Activated CD4-positive, alpha-beta T cell treated with anti-CD3 and anti-CD28 coated beads, Interleukin-2, amount 10 ng/mL, durations not matched to agents 7 days and 5 days (primary cell): Measurements from ENCODE around the gene SLC6A4. TPM values are rescaled to one million over a fixed set of nuclear protein-coding genes. Genes with fewer than 3 reads are reported as not detected.
"Not testable (repeated sequence)": the region's sequence is repeated elsewhere in the genome, so short reads cannot be mapped to it uniquely, and the experiment has no call there.

Source experiments
- CTCF ChIA-PET: fragments of 350-600 bp; sonication (Branson Sonifier 250); formaldehyde crosslinking; loops from one replicate; lab custom pipeline; 2021; ENCODE audit warnings: antibody characterized with exemption; lab: Charles Lee
- POLR2A ChIA-PET: fragments of 350-600 bp; sonication (Branson Sonifier 250); formaldehyde crosslinking; loops from one replicate; lab custom pipeline; 2021; ENCODE audit warnings: antibody characterized with exemption; lab: Charles Lee
- DNase-seq: peaks from one replicate; pipeline ENCODE4 v3.0.0-alpha.2; 2020
- H3K27ac Mint-ChIP-seq: one replicate; pipeline ENCODE4 v1.8.0; 2021; ENCODE audit warnings: mild to moderate bottlenecking, moderate library complexity, mixed read lengths
- H3K27me3 Mint-ChIP-seq: one replicate; pipeline ENCODE4 v1.8.0; 2021; ENCODE audit warnings: mixed read lengths
- H3K36me3 Mint-ChIP-seq: one replicate; pipeline ENCODE4 v1.8.0; 2021; ENCODE audit warnings: low read depth, mixed read lengths
- H3K4me1 Mint-ChIP-seq: one replicate; pipeline ENCODE4 v1.8.0; 2021; ENCODE audit warnings: mixed read lengths
- H3K4me3 Mint-ChIP-seq: one replicate; pipeline ENCODE4 v1.8.0; 2021; ENCODE audit warnings: mild to moderate bottlenecking, moderate library complexity, mixed read lengths
- H3K9me3 Mint-ChIP-seq: one replicate; pipeline ENCODE4 v1.8.0; 2021; ENCODE audit warnings: mixed read lengths
- total RNA-seq, 2 experiments: library from RNA; stranded (reverse); gene quantifications; one replicate each; pipeline ENCODE4 v1.2.3, GENCODE V29; 2021

Gene SLC6A4
- total RNA-seq, 2 experiments from 2014 or later = 0.12 TPM; not detected in 1

DNA sequence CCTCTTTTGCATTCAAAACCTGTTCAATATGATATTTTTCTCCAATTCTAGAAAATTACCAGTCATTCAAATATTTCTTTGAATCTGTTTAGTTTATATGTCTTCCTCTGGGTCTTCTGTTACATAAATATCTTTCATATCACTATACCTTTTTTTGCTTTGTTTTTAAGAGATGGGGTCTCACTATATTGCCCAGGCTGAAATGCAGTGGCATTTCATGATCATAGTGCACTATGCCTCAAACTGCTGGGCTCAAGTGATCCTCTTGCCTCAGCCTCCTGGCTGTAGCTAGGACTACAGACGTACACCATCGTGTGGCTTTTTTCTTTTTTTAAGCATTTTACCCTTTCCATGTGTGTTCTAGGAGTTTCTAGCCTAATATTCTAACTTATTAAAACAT lies 80.1 kb downstream of the SLC6A4 start:
- no peak for DNase-seq
- peaks cover 41% of the 10 kb centered on the region for H3K36me3 Mint-ChIP-seq
- no peaks in the 10 kb centered on the region for H3K27me3 Mint-ChIP-seq
- no peak overlapping the region for H3K4me3 Mint-ChIP-seq
- no peak overlapping the region for H3K27ac Mint-ChIP-seq
- ChIA-PET CTCF (no interaction called here), POLR2A (no interaction called here)
- H3K4me1 Mint-ChIP-seq = peaks cover 14% of the 10 kb centered on the region
- peaks cover 18% of the 10 kb centered on the region for H3K9me3 Mint-ChIP-seq

DNA sequence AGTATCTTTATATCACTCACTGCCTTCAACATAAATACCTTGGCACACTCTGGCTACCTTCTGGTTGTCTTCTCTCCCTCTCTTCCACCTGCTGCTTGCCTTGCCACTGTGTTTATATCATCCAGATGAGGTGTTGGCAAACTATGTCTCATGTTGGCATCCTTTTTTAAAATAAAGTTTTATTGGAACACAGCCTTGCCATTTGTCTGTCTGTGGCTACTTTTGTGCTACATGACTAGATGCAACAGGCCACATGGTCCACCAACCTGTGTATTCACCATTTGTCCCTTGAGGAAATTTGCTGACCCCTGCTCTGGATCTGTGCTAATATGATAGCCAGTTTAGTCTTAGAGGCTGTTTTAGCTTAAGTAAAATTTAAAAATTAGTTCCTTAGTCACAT lies 82.0 kb downstream of the SLC6A4 start:
- Mint-ChIP-seq H3K27ac (no peak overlapping the region), H3K9me3 (peaks cover 4% of the 10 kb centered on the region), H3K4me3 (no peak overlapping the region), H3K36me3 (peaks cover 24% of the 10 kb centered on the region), H3K4me1 (peaks cover 10% of the 10 kb centered on the region), H3K27me3 (no peaks in the 10 kb centered on the region)
- POLR2A ChIA-PET = no interaction called here
- CTCF ChIA-PET = no interaction called here
- no peak for DNase-seq

DNA sequence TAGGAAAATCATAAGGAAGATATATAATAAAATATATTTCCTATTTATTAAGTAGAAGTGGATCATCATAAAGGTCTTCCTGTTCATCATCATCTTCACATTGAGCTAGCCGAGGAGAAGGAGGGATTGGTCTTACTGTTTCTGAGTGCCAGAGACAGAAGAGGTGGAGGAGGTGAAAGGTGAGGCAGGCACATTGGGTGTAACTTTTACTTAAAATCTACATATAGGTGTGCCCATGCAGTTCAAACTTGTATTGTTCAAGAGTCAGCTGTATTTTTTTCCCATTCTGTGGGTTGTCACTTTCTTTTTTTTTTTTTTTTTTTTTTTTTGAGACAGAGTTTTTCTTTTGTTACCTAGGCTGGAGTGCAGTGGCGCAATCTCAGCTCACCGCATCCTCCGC lies 84.0 kb downstream of the SLC6A4 start:
- H3K36me3 Mint-ChIP-seq = peaks cover 9% of the 10 kb centered on the region
- CTCF ChIA-PET = interaction anchor here (0.6 to 0.8 kb wide), 2 partner anchors 89 to 203 kb away, joined by 3 to 5 read pairs; no protein-coding TSS in a partner anchor
- H3K27me3 Mint-ChIP-seq = no peaks in the 10 kb centered on the region
- no peak overlapping the region for H3K27ac Mint-ChIP-seq
- H3K4me3 Mint-ChIP-seq = no peak overlapping the region
- POLR2A ChIA-PET = no interaction called here
- DNase-seq = no peak
- H3K4me1 Mint-ChIP-seq = peaks cover 7% of the 10 kb centered on the region
- no peaks in the 10 kb centered on the region for H3K9me3 Mint-ChIP-seq

DNA sequence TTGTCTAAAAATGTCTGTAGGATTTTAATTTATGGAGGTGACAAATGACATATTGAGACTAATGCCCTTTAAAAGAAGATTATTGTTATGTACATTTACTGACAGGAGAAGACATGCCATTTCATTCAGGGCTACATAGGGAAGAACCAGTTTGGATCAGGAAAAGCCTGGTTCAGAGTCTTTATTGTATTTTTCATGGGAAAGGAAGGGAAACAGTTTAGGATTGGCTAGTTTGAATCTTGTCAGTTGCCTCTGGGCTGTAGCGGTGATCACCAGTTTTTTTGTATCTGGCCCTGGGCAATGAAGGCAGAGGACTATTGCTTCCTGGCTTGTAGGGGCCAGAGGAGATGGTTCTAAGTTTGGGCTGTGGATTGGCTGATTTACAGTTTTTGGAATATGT lies 87.1 kb downstream of the SLC6A4 start:
- Mint-ChIP-seq H3K36me3 (peaks cover 5% of the 10 kb centered on the region), H3K4me3 (no peak overlapping the region), H3K9me3 (no peaks in the 10 kb centered on the region), H3K27ac (no peak overlapping the region), H3K27me3 (no peaks in the 10 kb centered on the region), H3K4me1 (peaks cover 7% of the 10 kb centered on the region)
- ChIA-PET CTCF (interaction anchor here (0.7 kb wide), 1 partner anchor 328 kb away, joined by 5 read pairs; no protein-coding TSS in a partner anchor), POLR2A (no interaction called here)
- DNase-seq = no peak

DNA sequence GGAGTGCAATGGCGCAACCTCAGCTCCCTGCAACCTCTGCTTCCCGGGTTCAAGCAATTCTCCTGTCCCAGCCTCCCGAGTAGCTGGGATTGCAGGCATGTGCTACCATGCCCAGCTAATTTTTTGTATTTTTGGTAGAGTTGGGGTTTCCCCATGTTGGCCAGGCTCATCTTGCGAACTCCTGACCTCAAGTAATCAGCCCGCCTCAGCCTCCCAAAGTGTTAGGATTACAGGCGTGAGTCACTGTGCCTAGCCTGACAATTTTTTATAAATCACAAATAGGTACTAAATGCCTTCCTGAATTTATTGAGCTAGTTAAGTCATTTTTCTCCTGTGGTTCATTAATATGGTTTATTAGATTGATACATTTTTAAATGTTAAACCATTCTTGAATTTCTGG lies 87.6 kb downstream of the SLC6A4 start:
- H3K4me1 Mint-ChIP-seq, H3K4me3 Mint-ChIP-seq, H3K36me3 Mint-ChIP-seq, H3K9me3 Mint-ChIP-seq, POLR2A ChIA-PET, H3K27me3 Mint-ChIP-seq, H3K27ac Mint-ChIP-seq, DNase-seq: not testable (repeated sequence)
- CTCF ChIA-PET = interaction anchor here (0.7 kb wide), 1 partner anchor 327 kb away, joined by 5 read pairs; no protein-coding TSS in a partner anchor

Other genes with a start within 250 kb of the SLC6A4 start
- 10 to 100 TPM; 23.0 TPM for gene NSRP1, start 118.9 kb downstream of the SLC6A4 start, total RNA-seq
- gene BLMH, start 56.2 kb upstream of the SLC6A4 start, total RNA-seq = 10 to 100 TPM; 47.0 to 52.7 TPM
- gene TMIGD1, start 98.4 kb upstream of the SLC6A4 start, total RNA-seq = not detected
- 10 to 100 TPM; 19.9 to 20.6 TPM for gene CPD, start 143.2 kb upstream of the SLC6A4 start, total RNA-seq
- gene GOSR1, start 241.7 kb upstream of the SLC6A4 start, total RNA-seq = 10 to 100 TPM; 44.1 to 49.7 TPM